Neural cell (in vitro differentiated cells): ENCODE measurements around the gene COQ10A.

ENCODE experiments used
- EP300 ChIP-seq: fragments of 450-650 bp; conservative IDR thresholded peaks from 2 replicates; pipeline ENCODE4 v1.6.1; 2014; ENCODE audit warnings: antibody characterized with exemption, mild to moderate bottlenecking, moderate library complexity; ENCODE audit not compliant: poor library complexity, severe bottlenecking
- EZH2 ChIP-seq: fragments of 200-600, 300-800 bp; shearing (Covaris generic), sonication (generic); IDR thresholded peaks from 2 replicates; pipeline ENCODE4 v1.6.1; 2014; ENCODE audit warnings: antibody characterized with exemption, low read length, borderline replicate concordance, mild to moderate bottlenecking; ENCODE audit not compliant: insufficient read depth, poor library complexity, severe bottlenecking
- MXI1 ChIP-seq: fragments of 450-650 bp; conservative IDR thresholded peaks from 2 replicates; pipeline ENCODE4 v1.6.1; 2014; ENCODE audit warnings: antibody characterized with exemption, mild to moderate bottlenecking; ENCODE audit not compliant: poor library complexity, severe bottlenecking
- POLR2AphosphoS5 ChIP-seq: IDR thresholded peaks from 2 replicates; pipeline ENCODE4 v1.6.1; 2012
- RAD21 ChIP-seq: fragments of 450-650 bp; conservative IDR thresholded peaks from 2 replicates; pipeline ENCODE4 v1.6.1; 2014; ENCODE audit warnings: antibody characterized with exemption, mild to moderate bottlenecking, moderate library complexity
- SMC3 ChIP-seq: fragments of 450-650 bp; conservative IDR thresholded peaks from 2 replicates; pipeline ENCODE4 v1.6.1; 2014; ENCODE audit warnings: antibody characterized with exemption, mild to moderate bottlenecking, moderate library complexity; ENCODE audit not compliant: poor library complexity
- TAF1 ChIP-seq: IDR thresholded peaks from 2 replicates; pipeline ENCODE4 v1.6.1; 2012; ENCODE audit warnings: low read depth
- TF ChIP-seq, protein P1 (sequence below): fragments of 450-650 bp; IDR thresholded peaks from 2 replicates; pipeline ENCODE4 v1.5.1; 2014; ENCODE audit warnings: antibody characterized with exemption, mild to moderate bottlenecking, moderate library complexity; ENCODE audit not compliant: poor library complexity, severe bottlenecking
- TF ChIP-seq, protein P2 (sequence below): IDR thresholded peaks from 2 replicates; pipeline ENCODE4 v1.6.1; 2012; ENCODE audit warnings: borderline replicate concordance

GRCh38 chr12:56271031-56271430, 4.3 kb downstream of the COQ10A start:
- TF ChIP-seq EZH2 (no peak), TAF1 (no peak), SMC3 (no peak), EP300 (no peak), MXI1 (no peak), RAD21 (no peak), POLR2AphosphoS5 (no peak)
- TF ChIP-seq, protein P1, sequence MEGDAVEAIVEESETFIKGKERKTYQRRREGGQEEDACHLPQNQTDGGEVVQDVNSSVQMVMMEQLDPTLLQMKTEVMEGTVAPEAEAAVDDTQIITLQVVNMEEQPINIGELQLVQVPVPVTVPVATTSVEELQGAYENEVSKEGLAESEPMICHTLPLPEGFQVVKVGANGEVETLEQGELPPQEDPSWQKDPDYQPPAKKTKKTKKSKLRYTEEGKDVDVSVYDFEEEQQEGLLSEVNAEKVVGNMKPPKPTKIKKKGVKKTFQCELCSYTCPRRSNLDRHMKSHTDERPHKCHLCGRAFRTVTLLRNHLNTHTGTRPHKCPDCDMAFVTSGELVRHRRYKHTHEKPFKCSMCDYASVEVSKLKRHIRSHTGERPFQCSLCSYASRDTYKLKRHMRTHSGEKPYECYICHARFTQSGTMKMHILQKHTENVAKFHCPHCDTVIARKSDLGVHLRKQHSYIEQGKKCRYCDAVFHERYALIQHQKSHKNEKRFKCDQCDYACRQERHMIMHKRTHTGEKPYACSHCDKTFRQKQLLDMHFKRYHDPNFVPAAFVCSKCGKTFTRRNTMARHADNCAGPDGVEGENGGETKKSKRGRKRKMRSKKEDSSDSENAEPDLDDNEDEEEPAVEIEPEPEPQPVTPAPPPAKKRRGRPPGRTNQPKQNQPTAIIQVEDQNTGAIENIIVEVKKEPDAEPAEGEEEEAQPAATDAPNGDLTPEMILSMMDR = peak; percentile 35
- TF ChIP-seq, protein P2, sequence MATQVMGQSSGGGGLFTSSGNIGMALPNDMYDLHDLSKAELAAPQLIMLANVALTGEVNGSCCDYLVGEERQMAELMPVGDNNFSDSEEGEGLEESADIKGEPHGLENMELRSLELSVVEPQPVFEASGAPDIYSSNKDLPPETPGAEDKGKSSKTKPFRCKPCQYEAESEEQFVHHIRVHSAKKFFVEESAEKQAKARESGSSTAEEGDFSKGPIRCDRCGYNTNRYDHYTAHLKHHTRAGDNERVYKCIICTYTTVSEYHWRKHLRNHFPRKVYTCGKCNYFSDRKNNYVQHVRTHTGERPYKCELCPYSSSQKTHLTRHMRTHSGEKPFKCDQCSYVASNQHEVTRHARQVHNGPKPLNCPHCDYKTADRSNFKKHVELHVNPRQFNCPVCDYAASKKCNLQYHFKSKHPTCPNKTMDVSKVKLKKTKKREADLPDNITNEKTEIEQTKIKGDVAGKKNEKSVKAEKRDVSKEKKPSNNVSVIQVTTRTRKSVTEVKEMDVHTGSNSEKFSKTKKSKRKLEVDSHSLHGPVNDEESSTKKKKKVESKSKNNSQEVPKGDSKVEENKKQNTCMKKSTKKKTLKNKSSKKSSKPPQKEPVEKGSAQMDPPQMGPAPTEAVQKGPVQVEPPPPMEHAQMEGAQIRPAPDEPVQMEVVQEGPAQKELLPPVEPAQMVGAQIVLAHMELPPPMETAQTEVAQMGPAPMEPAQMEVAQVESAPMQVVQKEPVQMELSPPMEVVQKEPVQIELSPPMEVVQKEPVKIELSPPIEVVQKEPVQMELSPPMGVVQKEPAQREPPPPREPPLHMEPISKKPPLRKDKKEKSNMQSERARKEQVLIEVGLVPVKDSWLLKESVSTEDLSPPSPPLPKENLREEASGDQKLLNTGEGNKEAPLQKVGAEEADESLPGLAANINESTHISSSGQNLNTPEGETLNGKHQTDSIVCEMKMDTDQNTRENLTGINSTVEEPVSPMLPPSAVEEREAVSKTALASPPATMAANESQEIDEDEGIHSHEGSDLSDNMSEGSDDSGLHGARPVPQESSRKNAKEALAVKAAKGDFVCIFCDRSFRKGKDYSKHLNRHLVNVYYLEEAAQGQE = no peak
